GM18502 (cell line): ENCODE data around the gene GPR31.

Experiments
- ATAC-seq: cut with Tn5 transposase; IDR thresholded peaks from one replicate; pipeline ENCODE4 v1.9.1; 2021; ENCODE audit warnings: mild to moderate bottlenecking; ENCODE audit not compliant: unreplicated experiment, poor library complexity

Gene GPR31

DNA sequence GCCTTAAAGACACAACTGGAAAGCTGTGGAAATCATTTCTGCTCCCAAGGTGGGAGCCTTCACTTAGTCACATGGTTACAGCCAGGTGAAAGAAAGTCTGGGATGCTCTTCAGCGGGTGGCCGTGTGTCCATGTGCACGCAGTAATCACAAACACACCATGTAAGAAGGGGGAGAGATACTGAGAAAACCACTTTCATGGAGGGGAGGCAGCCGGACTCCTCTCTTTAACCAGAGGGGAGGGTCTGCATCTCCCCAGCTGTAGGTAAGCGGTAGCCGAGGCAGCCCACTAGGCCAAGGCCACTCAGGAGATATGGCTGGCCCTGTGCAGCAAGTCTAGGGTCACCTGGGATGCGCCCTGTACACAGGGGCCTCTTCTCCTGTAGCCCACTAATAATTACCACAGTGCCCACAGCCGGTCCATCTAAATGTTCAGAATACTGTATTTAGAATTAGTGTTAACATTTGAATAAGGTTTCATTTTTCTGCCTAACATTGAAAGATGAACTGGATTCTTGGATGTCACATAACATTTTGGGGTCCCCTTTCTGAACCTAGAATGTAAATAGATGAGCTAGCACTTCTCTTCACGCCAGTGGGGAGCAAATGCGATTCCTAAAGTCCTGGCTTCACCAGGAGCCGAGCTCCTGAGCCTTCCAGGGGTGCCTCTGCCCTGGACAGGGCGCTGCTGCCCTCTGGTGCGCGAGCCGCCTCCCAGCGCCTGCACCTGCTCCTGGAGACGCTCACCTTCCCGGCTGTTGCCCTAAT is 15.9 kb downstream of the GPR31 start:
- ATAC-seq = peak; percentile 63

DNA sequence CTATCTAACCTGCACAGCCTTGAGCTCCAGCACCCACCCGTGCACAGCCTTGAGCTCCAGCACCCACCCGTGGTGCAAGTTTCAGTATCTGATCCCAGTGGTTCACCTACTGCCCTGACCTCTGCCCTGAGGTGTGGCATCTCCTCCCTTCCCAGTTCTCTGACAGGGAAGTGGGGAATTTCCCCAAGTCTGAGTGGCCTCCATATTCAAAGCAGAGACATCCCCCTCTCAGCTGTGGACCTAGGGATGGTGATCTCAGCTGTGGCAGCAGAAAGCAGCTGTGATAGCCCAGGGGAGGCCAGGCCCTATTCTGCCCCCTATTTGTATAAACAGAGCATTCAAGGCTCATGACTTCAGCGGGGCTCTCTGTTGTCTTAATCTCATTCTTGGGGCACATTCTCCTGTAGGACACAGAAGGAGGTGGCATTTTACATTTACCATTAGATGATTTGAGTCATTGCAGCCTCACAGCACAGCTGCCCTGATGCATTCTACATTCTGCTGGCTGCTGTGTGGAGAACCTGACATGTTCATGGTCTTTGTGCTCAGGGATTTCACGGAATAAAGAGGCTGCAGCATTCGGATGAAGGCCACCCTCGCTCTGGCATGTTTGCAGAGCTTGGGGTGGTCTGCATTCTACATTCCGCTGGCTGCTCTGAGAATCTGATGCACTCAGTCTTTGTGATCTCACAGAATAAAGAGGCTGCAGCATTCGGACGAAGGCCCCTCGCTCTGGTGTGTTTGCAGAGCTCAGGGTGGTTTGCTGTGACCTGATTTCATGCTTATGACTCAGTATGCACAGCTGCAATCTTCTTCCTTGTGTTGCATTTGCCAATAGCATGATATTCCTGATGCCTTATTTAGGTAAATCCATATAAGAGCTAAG is 16.9 kb downstream of the GPR31 start:
- no peak for ATAC-seq

DNA sequence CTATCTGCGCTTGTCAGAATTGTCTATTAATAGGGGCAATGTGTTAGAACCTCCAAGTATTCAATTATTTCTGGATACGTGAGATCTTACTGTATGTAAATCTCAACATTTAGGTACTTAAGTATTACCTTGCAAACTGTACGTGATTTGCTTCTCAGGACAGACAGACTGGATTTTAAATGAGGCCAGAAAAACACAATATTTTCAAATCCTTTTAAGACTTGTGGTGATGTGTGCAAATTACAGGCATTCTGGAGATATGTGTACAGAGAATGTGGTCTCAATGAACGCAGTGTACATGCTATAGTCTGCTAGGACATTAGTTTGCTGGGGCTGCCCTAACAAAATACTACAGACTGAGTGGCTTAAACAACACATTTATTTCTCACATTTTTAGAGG is 18.0 kb downstream of the GPR31 start:
- no peak for ATAC-seq

DNA sequence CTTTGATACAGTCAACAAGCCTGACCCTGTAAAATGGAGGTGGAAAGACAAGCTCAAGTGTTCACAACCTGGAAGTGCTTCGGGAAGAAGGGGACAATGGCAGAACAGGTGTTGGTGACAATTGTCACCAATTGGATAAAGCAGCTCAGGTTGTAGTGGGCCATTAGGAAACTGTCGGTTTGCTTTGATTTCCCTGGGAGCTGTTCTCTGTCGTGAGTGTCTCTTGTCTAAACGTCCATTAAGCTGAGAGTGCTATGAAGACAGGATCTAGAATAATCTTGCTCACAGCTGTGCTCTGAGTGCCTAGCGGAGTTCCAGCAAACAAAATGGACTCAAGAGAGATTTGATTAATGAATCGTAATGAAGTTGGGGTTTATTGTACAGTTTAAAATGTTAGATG is 19.9 kb downstream of the GPR31 start:
- ATAC-seq = no peak

- no peak for ATAC-seq
These were observed 20.7 kb downstream of the GPR31 start for GRCh38 chr6:167137081-167137480.

DNA sequence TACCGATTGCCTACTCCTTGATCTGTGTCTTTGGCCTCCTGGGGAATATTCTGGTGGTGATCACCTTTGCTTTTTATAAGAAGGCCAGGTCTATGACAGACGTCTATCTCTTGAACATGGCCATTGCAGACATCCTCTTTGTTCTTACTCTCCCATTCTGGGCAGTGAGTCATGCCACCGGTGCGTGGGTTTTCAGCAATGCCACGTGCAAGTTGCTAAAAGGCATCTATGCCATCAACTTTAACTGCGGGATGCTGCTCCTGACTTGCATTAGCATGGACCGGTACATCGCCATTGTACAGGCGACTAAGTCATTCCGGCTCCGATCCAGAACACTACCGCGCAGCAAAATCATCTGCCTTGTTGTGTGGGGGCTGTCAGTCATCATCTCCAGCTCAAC is 21.4 kb downstream of the GPR31 start:
- no peak for ATAC-seq

DNA sequence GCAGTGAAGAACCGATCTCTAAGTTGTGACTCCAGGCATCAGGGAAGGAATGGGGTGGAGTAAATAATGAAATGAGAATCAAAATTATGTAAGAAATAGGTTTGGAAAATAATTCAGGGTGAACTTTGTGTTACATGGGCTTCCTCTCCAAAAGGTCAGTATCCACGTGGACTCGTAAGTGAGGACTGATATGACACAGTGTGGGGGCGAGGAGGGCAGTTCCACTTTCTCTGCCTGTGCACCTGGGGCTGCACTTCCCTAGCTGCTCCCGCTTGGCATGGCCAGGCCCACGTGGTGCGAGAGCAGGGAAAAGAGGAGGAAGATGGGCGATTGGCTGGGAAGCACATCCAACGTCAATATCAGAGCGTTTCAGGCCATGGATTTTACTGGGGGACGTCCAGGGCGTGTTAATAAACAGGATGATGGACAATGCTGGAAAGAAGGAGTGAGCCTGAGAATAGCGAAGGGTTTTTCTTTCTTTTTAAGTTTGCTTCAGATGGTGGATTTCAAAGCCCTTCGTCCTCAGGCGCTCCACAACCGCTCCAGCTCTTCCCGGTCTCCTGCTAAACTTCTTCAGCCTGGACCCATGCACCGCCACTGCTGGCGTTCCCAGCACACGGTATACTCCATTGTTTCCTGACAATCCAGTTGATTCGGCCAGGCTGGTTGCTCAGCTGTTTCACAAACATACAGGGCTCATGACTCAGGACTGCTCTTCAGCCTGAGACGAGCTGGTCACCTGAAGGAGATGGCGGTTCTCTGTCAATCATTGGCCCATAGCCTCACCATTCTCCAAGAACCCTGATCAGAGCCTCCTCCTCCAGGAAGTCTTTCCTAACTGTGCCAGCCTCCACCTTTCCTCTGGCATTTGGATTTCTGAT is 23.1 kb downstream of the GPR31 start:
- ATAC-seq = no peak

DNA sequence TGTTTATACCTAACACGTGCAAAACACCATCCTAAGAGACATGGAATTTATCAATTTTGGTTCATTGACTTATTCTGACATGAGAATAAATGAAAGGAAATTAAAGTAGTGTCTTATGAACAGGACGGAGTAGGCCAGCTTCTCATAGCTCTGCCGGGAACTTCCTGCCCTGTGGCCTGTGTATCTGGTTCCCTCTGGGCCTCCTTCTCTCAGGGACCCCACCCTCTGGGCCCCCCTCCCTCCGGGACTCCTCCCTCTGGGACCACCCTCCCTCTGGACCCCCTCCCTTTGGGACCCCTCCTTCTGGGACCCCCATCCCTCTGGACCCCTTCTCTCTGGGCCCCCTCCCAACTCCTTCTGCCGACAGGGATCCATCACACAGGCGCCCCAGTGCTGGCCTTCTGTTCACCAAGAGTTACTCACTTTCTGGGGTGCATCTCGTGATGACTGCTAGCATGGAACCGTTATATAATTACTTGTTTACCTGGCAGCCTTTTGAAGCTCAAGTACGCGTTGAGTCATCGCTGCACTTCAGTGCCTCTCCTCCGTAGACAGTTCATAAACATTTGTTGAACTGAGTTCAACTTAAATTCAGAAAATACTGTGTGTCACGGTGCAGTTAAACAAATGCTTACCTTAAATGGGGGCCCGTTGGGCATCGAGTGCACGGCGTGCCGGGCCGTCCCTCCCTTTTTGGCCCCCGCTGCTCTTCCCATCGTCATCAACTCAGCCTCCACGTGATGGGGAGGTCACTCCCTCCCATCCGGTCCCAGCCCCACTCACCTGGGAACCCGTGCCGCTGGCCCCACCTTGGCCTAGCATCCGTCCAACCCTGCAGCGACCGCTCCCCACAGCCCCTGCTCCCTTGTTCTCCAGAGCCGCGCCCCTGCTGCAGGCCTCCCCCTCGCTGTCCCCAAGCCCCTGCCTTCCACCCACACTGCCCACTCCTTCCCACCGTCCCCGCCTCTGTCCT is 26.8 kb downstream of the GPR31 start:
- no peak for ATAC-seq

- peak; percentile 61 for ATAC-seq
These were observed 27.6 kb downstream of the GPR31 start for GRCh38 chr6:167130008-167130677.

DNA sequence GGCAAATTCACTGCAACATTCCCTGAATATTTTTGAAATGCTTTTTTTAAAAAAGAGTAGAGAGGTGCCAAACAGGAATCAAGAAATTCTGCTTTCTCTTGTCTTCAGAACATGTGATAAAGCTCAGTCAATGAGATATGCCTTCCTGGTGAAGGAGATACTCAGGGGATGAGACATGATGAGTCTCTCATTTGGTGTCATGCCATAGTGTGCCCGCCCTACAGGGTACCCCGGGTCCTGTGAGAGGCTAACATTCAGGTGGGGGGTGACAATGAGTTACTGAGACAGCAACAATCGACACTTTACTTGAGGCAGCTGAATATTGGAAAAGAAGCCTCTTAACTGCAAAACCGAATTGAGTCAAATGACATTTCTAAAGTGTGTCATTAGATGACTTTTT is 28.2 kb downstream of the GPR31 start:
- no peak for ATAC-seq

DNA sequence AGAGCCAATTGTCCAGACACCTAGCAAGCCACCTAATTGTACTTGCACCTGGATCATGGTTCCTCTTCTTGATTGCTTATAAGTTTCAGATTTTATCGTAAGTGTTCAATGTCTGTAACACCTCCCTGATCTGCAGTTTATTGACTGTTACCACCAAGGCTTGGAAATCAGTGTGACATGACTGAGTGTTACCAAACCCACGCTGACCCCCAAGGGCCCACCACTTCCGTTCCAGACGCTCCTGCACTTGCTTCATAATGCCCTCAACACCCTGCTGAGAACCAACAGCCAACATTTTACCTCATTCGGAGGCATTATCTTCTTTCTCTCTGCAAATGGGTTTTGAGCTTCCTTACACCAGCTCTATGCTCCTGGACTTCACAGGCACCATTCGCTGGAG is 28.6 kb downstream of the GPR31 start:
- ATAC-seq = peak; percentile 29

DNA sequence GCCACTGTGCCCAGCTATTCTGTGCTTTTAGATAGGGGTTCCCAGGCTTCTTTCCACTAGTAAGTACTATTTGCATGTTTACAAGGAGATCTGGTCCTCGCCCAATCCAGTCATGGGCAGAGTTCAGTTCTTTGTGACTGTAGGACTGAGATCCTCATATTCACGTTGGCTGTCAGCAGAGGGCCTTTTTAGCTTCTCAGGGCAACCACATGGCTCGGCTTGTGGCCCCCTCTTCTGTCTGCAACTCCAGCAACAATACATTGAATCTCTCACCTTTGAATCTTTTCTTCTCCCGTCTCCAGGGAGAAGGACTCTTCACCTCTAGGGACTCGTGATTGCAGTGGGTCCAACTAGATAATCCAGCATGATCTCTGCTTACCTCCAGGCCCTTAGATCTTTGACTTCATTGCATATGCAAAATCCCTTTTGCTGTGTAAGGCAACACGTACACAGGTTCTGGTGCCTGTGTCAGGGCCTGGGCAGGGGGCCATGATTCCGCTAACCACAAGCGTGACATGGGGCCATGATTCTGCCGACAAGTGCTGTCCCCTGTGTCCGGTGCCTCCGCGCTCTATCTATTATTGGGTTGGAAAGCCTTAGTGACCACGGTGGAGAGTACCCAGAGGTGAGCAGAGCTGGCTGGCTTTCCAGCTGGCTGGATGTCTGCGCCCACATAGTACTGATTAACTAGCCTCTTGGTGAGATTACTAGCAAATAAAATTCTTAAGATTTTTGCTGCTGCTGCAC is 29.8 kb downstream of the GPR31 start:
- no peak for ATAC-seq

DNA sequence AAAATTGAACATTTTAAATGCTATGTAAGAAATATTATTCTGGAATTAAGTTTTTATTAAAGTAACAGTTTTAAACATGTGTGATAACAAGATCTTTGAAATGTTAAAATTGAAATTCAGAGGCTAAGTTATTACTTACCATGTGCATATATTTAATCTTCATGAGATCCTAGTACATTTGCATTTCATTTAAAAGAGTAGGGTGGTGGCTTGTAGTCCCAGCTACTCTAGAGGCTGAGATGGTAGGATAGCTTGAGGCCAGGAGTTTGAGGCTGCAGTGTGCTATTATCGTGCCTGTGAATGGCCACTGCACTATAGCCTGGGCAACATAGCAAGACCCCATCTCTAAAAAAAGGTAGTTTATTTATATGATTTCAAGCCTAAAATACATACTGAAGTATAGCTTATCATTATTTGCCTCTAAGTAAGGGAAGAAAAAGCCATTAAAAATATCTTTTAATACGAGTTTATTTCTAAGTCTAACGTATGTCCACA is 31.9 kb downstream of the GPR31 start:
- no peak for ATAC-seq

- no peak for ATAC-seq
These were observed 32.4 kb downstream of the GPR31 start for GRCh38 chr6:167125410-167125809.

DNA sequence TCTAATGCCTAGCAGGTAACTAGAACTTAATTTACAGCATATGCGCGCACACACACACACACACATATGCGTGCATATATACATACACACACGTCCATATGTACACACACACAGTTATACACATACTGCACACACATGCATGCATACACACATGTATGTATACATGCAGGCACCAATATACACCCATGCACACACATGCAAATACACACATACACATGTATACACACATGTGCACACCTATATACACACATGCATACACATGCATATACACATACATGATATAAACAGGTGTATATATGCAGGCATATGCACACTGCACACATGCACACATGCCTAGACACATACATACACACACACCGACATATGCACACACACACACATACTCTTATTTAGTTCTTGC is 33.0 kb downstream of the GPR31 start:
- no peak for ATAC-seq

GRCh38 chr6:167122827-167123657 is 34.7 kb downstream of the GPR31 start, which contains the start of gene CCR6:
CCR6 (plus strand) TSS chr6:167123096; CDS start chr6:167136135, 13,039 bp downstream.
- ATAC-seq = no peak
